ENCODE measurements around the gene CD4. TPM values are rescaled to one million over a fixed set of nuclear protein-coding genes. Genes with fewer than 3 reads are reported as not detected.

CD4 gene
- total and polyA plus RNA-seq, 10 of the 15 experiments (the other 5 are each of a cell fraction or from before 2014, with no cell fraction given) = 0.24 to 1.6 (median 0.69) TPM

GRCh38 chr12:6839482-6840201 is 50.3 kb downstream of the CD4 start:
- Histone ChIP-seq H3K9ac (ENCODE audit: control insufficient read depth, insufficient read depth, low read length) (peak overlapping the region; percentile 34; the same call in 1 of the 2 replicates), H3K9me3 (replicated peaks; ENCODE audit: control insufficient read depth, insufficient read depth, low read length) (no peaks in the 10 kb centered on the region), H3K4me1 (ENCODE audit: control insufficient read depth, insufficient read depth, low read length) (peaks cover 10% of the 10 kb centered on the region), H2AFZ (ENCODE audit: control insufficient read depth, low read depth, low read length) (peak overlapping the region; percentile 40), H3K4me3 (no peak overlapping the region), H4K20me1 (ENCODE audit: control insufficient read depth, insufficient read depth) (no peaks in the 10 kb centered on the region), H3K79me2 (ENCODE audit: control insufficient read depth, insufficient read depth, low read length) (no peaks in the 10 kb centered on the region), H3K4me2 (ENCODE audit: control insufficient read depth, insufficient read depth) (peak overlapping the region; percentile 65), H3K27ac (ENCODE audit: control insufficient read depth, insufficient read depth) (no peak overlapping the region; the same call in 1 of the 2 replicates), H3K27me3 (replicated peaks in 1 of 2; ENCODE audit: control insufficient read depth in 2 of 2, insufficient read depth in 2 of 2, low read length in 1 of 2) (no peaks in the 10 kb centered on the region), H3K36me3 (ENCODE audit: control insufficient read depth in 2 of 2, insufficient read depth in 2 of 2, low read length in 1 of 2) (no peaks in the 10 kb centered on the region)
- intact Hi-C loops (cut with micrococcal nuclease; ENCODE audit: unreplicated experiment) (no loop called here), in situ Hi-C loops (cut with MboI) (no loop called here)
- SMC1A ChIA-PET (ENCODE audit: uncharacterized antibody, unreplicated experiment) = interaction anchor here (1.0 to 5.1 kb wide), 4 partner anchors 11 to 86 kb away, joined by 3 to 22 read pairs (median 4); partner anchors contain the start of genes CDCA3, MLF2 and USP5
- ATAC-seq = peak; percentile 82
- no TSS peak for BruUV-seq (replicated peaks)
- peak; percentile 85 for FAIRE-seq
- POLR2A ChIA-PET = interaction anchor here (0.8 to 1.6 kb wide), 6 partner anchors 9 to 33 kb away, joined by 3 to 7 read pairs (median 4); partner anchors contain the start of genes CDCA3 and SPSB2
- WGBS (ENCODE audit: insufficient coverage, insufficient replicate concordance, low lambda C conversion rate, missing lambda C conversion rate) = 23% methylated on average over 10 of the region's 10 CpGs
- RAD21 ChIA-PET (ENCODE audit: unreplicated experiment) = interaction anchor here (0.9 to 2.3 kb wide), 4 partner anchors 9 to 86 kb away, joined by 3 to 12 read pairs (median 7); partner anchors contain the start of genes CDCA3 and MLF2
- no peak for DNase-seq (ENCODE audit: low read depth, low spot score)
- CTCF ChIA-PET = interaction anchor here (0.6 to 1.8 kb wide), 10 partner anchors 9 to 286 kb away, joined by 3 to 6 read pairs (median 4); partner anchors contain the start of genes MLF2 and SPSB2
- TF ChIP-seq SMAD1 (IDR thresholded peaks at IDR 0.05; ENCODE audit: low read depth, partially characterized antibody) = no peak
- 0 out of 2 replicates have a peak, but pooled peaks have one; percentile 15 for TF ChIP-seq YY1 (IDR thresholded peaks at IDR 0.05; ENCODE audit: low read depth, low read length)
- TF ChIP-seq SIX5 (IDR thresholded peaks at IDR 0.05; ENCODE audit: low read depth, low read length, severe bottlenecking) = no peak
- TF ChIP-seq NR2C1 (IDR thresholded peaks at IDR 0.05) = no peak
- no peak for TF ChIP-seq TAF1 (IDR thresholded peaks at IDR 0.05; ENCODE audit: borderline replicate concordance, low read depth, low read length)
- no peak for TF ChIP-seq ZNF592 (IDR thresholded peaks at IDR 0.05)
- TF ChIP-seq CBX5 (IDR thresholded peaks at IDR 0.05; ENCODE audit: low read depth) = no peak
- no peak for TF ChIP-seq PRDM15 (CRISPR knock-in tag; IDR thresholded peaks at IDR 0.05)
- no peak for TF ChIP-seq NFXL1 (IDR thresholded peaks at IDR 0.05; ENCODE audit: borderline replicate concordance)
- no peak for TF ChIP-seq CTCF (IDR thresholded peaks at IDR 0.05 in 2 of 3, conservative IDR thresholded peaks at IDR 0.05 in 1 of 3; ENCODE audit: control insufficient read depth in 2 of 3, extremely low read depth in 1 of 3, insufficient read depth in 1 of 3, low read depth in 3 of 3, low read length in 3 of 3)
- TF ChIP-seq STAT1 (conservative IDR thresholded peaks at IDR 0.05) = no peak

Data from GM12878 (cell line).